Keratinocyte (primary cell): ENCODE data around the gene DLG1. TPM values are rescaled to one million over a fixed set of nuclear protein-coding genes. Genes with fewer than 3 reads are reported as not detected.
A peak's percentile ranks its signal among the peaks of the same experiment; 100 is the strongest.

Experiments used
- DNase-seq: peaks from one replicate; pipeline ENCODE4 v3.0.0-alpha.2; 2011; ENCODE audit warnings: low read depth, missing footprints, low spot score
- FAIRE-seq: peaks from 2 replicates; lab custom pipeline; 2011; peaks lifted over from hg19 to GRCh38; lab: Jason Lieb, UNC
- H2AFZ ChIP-seq: 2 replicates; pipeline ENCODE4 v1.6.0; 2012; ENCODE audit warnings: low read length, control low read depth, inconsistent platforms; ENCODE audit not compliant: control insufficient read depth
- H3K27ac ChIP-seq: 2 replicates; pipeline ENCODE4 v1.5.1; 2011; ENCODE audit warnings: low read length; ENCODE audit not compliant: control insufficient read depth, insufficient read depth
- H3K27me3 ChIP-seq: 3 replicates; pipeline ENCODE4 v1.6.0; 2011; ENCODE audit warnings: low read length; ENCODE audit not compliant: control insufficient read depth, insufficient read depth; ENCODE audit errors: extremely low read depth
- H3K36me3 ChIP-seq, 2 experiments: 2 replicates in 1 of 2; 3 replicates in 1 of 2; pipeline ENCODE4 v1.5.1; 2011; ENCODE audit warnings: low read length in 2 of 2, mild to moderate bottlenecking in 1 of 2; ENCODE audit not compliant: control insufficient read depth in 2 of 2, insufficient read depth in 2 of 2; ENCODE audit errors: extremely low read depth in 1 of 2
- H3K4me1 ChIP-seq: 3 replicates; pipeline ENCODE4 v1.5.1; 2011; ENCODE audit warnings: low read length; ENCODE audit not compliant: control insufficient read depth, insufficient read depth; ENCODE audit errors: extremely low read depth
- H3K4me2 ChIP-seq: 3 replicates; pipeline ENCODE4 v1.6.0; 2011; ENCODE audit warnings: low read depth, low read length; ENCODE audit not compliant: control insufficient read depth, insufficient read depth; ENCODE audit errors: extremely low read depth
- H3K4me3 ChIP-seq, 3 experiments: fragments of 200-600 bp in 1 of 3; sonication (generic) in 1 of 3; 2 replicates in 2 of 3; 3 replicates in 1 of 3; pipeline ENCODE4 v1.5.1; 2011 to 2016; ENCODE audit warnings: low read length in 3 of 3, mild to moderate bottlenecking in 3 of 3, control low read depth in 2 of 3, inconsistent platforms in 1 of 3, low read depth in 1 of 3, mixed read lengths in 1 of 3, mixed run types in 1 of 3, moderate library complexity in 1 of 3; ENCODE audit not compliant: control insufficient read depth in 2 of 3, insufficient read depth in 2 of 3; ENCODE audit errors: extremely low read depth in 1 of 3
- H3K79me2 ChIP-seq: 2 replicates; pipeline ENCODE4 v1.6.0; 2012; ENCODE audit warnings: low read length; ENCODE audit not compliant: control insufficient read depth, insufficient read depth
- H3K9ac ChIP-seq: 3 replicates; pipeline ENCODE4 v1.6.0; 2011; ENCODE audit warnings: low read length; ENCODE audit not compliant: control insufficient read depth, insufficient read depth; ENCODE audit errors: extremely low read depth
- H3K9me1 ChIP-seq: 3 replicates; pipeline ENCODE4 v1.6.0; 2011; ENCODE audit warnings: low read length; ENCODE audit not compliant: control insufficient read depth, insufficient read depth; ENCODE audit errors: extremely low read depth
- H3K9me3 ChIP-seq: 2 replicates; pipeline ENCODE4 v1.5.1; 2012; ENCODE audit warnings: low read depth, low read length; ENCODE audit not compliant: control insufficient read depth
- H4K20me1 ChIP-seq: 3 replicates; pipeline ENCODE4 v1.6.0; 2011; ENCODE audit warnings: low read length; ENCODE audit not compliant: control insufficient read depth, insufficient read depth; ENCODE audit errors: extremely low read depth
- EZH2 ChIP-seq: IDR thresholded peaks from one replicate; pipeline ENCODE4 v1.6.1; 2012; ENCODE audit warnings: inconsistent platforms, mild to moderate bottlenecking, low read length, moderate library complexity
- dilution Hi-C: fragments of 300-500 bp; cut with MboI; formaldehyde crosslinking; loops from one replicate; pipeline ENCODE4 v1.7.0; 2020; ENCODE audit warnings: low sequenced_read_pairs; ENCODE audit not compliant: extremely low pct_ligation_motif_present
- polyA plus RNA-seq, 5 experiments: library from polyadenylated mRNA; depleted of rRNA in 3 of 5; stranded (reverse) in 3 of 5; stranded (forward) in 1 of 5; unstranded in 1 of 5; fragments of >200 nt; gene quantifications; 1 replicate in 1 of 5; 2 replicates in 3 of 5; 3 replicates in 1 of 5; pipeline versions ENCODE4 v1.2.1 to v1.2.3, GENCODE V29; 2011 to 2012; ENCODE audit warnings: missing spikeins in 2 of 5, low read depth in 1 of 5, low replicate concordance in 1 of 5
- TF ChIP-seq, protein P1 (sequence below), 3 experiments: IDR thresholded peaks in 1 of 3; conservative IDR thresholded peaks in 1 of 3; optimal IDR thresholded peaks in 1 of 3; 2 replicates in 2 of 3; 3 replicates in 1 of 3; pipeline versions ENCODE3 to v1.5.1; 2011; ENCODE audit warnings: low read length in 3 of 3, mild to moderate bottlenecking in 3 of 3, moderate library complexity in 2 of 3, control low read depth in 1 of 3, inconsistent platforms in 1 of 3; ENCODE audit not compliant: insufficient read depth in 2 of 3; ENCODE audit errors: extremely low read depth in 1 of 3

The DLG1 gene
- polyA plus RNA-seq, 1 donor (not counting 4 experiments of a cell fraction or from before 2014, with no cell fraction given) = 139 TPM

GRCh38 chr3:197242784-197243432, 55.5 kb downstream of the DLG1 start:
- Histone ChIP-seq H4K20me1 (peaks cover 3% of the 10 kb centered on the region), H3K79me2 (peaks cover 100% of the 10 kb centered on the region), H3K4me3 (no peak overlapping the region), H3K4me1 (no peaks in the 10 kb centered on the region), H3K27me3 (no peaks in the 10 kb centered on the region), H3K9ac (no peak overlapping the region), H3K9me3 (peaks cover 22% of the 10 kb centered on the region), H3K9me1 (no peaks in the 10 kb centered on the region), H2AFZ (no peak overlapping the region), H3K36me3 (peaks cover 18 to 30% of the 10 kb centered on the region in 2 experiments), H3K4me2 (no peak overlapping the region), H3K27ac (no peak overlapping the region)
- dilution Hi-C loops = no loop called here
- peak; percentile 9 for FAIRE-seq
- DNase-seq = no peak
- no peak for TF ChIP-seq EZH2
- TF ChIP-seq, protein P1, sequence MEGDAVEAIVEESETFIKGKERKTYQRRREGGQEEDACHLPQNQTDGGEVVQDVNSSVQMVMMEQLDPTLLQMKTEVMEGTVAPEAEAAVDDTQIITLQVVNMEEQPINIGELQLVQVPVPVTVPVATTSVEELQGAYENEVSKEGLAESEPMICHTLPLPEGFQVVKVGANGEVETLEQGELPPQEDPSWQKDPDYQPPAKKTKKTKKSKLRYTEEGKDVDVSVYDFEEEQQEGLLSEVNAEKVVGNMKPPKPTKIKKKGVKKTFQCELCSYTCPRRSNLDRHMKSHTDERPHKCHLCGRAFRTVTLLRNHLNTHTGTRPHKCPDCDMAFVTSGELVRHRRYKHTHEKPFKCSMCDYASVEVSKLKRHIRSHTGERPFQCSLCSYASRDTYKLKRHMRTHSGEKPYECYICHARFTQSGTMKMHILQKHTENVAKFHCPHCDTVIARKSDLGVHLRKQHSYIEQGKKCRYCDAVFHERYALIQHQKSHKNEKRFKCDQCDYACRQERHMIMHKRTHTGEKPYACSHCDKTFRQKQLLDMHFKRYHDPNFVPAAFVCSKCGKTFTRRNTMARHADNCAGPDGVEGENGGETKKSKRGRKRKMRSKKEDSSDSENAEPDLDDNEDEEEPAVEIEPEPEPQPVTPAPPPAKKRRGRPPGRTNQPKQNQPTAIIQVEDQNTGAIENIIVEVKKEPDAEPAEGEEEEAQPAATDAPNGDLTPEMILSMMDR (optimal IDR thresholded peaks at IDR 0.05 in 1 of 3, IDR thresholded peaks at IDR 0.05 in 1 of 3, conservative IDR thresholded peaks at IDR 0.05 in 1 of 3; ENCODE audit: extremely low read depth in 1 of 3, insufficient read depth in 2 of 3, low read length in 3 of 3) = no peak

GRCh38 chr3:197241173-197241572, 57.2 kb downstream of the DLG1 start:
- Histone ChIP-seq H3K79me2 (peaks cover 99% of the 10 kb centered on the region), H3K9me3 (peaks cover 19% of the 10 kb centered on the region), H3K9me1 (no peaks in the 10 kb centered on the region), H3K27me3 (no peaks in the 10 kb centered on the region), H3K4me2 (no peak overlapping the region), H3K4me1 (no peaks in the 10 kb centered on the region), H3K36me3 (peaks cover 15 to 22% of the 10 kb centered on the region in 2 experiments), H3K9ac (no peak overlapping the region), H3K4me3 (no peak overlapping the region), H3K27ac (no peak overlapping the region), H4K20me1 (peaks cover 9% of the 10 kb centered on the region), H2AFZ (no peak overlapping the region)
- DNase-seq (no peak), FAIRE-seq (no peak)
- dilution Hi-C loops = no loop called here
- TF ChIP-seq, protein P1 (optimal IDR thresholded peaks at IDR 0.05 in 1 of 3, IDR thresholded peaks at IDR 0.05 in 1 of 3, conservative IDR thresholded peaks at IDR 0.05 in 1 of 3; ENCODE audit: extremely low read depth in 1 of 3, insufficient read depth in 2 of 3, low read length in 3 of 3) = no peak
- no peak for TF ChIP-seq EZH2
